GM19025 (cell line): ENCODE data around the gene ZNG1F.
"Not testable (repeated sequence)": the region's sequence is repeated elsewhere in the genome, so short reads cannot be mapped to it uniquely, and the experiment has no call there.

ENCODE experiments used
- ATAC-seq: cut with Tn5 transposase; IDR thresholded peaks from one replicate; pipeline ENCODE4 v1.9.1; 2021; ENCODE audit warnings: mild to moderate bottlenecking, low read depth, moderate library complexity; ENCODE audit not compliant: unreplicated experiment

ZNG1F gene

GRCh38 chr9:41087157-41087780 lies 101.8 kb downstream of the ZNG1F start:
- not testable (repeated sequence) for ATAC-seq

GRCh38 chr9:41086685-41087084 lies 102.4 kb downstream of the ZNG1F start:
- ATAC-seq, result not testable (repeated sequence)

- not testable (repeated sequence) for ATAC-seq
Observed at GRCh38 chr9:41086215-41086614, 102.9 kb downstream of the ZNG1F start.

GRCh38 chr9:41082358-41082757 lies 106.8 kb downstream of the ZNG1F start:
- not testable (repeated sequence) for ATAC-seq
